Colonic mucosa (tissue), 4 donors: ENCODE results near the gene GJA5. TPM values are rescaled to one million over a fixed set of nuclear protein-coding genes. Genes with fewer than 3 reads are reported as not detected.

ENCODE experiments used
- DNase-seq: peaks from one replicate; pipeline ENCODE4 v3.0.0-alpha.2; 2020
- H3K27ac ChIP-seq: fragments of 200-600 bp; one replicate; pipeline ENCODE4 v1.8.0; 2021
- H3K27me3 ChIP-seq: fragments of 200-600 bp; one replicate; pipeline ENCODE4 v1.8.0; 2021
- H3K36me3 ChIP-seq: fragments of 200-600 bp; one replicate; pipeline ENCODE4 v1.8.0; 2021
- H3K4me1 ChIP-seq: fragments of 200-600 bp; one replicate; pipeline ENCODE4 v1.8.0; 2021; ENCODE audit warnings: mild to moderate bottlenecking
- H3K4me3 ChIP-seq: fragments of 200-600 bp; one replicate; pipeline ENCODE4 v1.8.0; 2021
- H3K9ac ChIP-seq, 2 donors: one replicate each; pipeline ENCODE4 v1.7.0; 2013; ENCODE audit warnings: control low read depth in 2 of 2, low read depth in 2 of 2, low read length in 2 of 2
- H3K9me3 ChIP-seq: fragments of 200-600 bp; one replicate; pipeline ENCODE4 v1.8.0; 2021
- intact Hi-C: fragments of 100-400 bp; cut with DNase I; formaldehyde crosslinking; loops from one replicate; pipeline ENCODE4 v1.14.1; 2022
- total RNA-seq, 2 donors: library from RNA; stranded (reverse); fragmentation: NEBNext Ultra II Directional in 1 of 2; extraction: Animal tissue kit (Norgen Biotek cat#: 25700) in 1 of 2; gene quantifications; one replicate each; pipeline ENCODE4 v1.2.1, GENCODE V29; 2021
- TF ChIP-seq, protein P1 (sequence below): fragments of 200-600 bp; IDR thresholded peaks from one replicate; pipeline ENCODE4 v1.8.0; 2022; ENCODE audit warnings: antibody characterized with exemption, mild to moderate bottlenecking
- donor health status: healthy.
- donor health status: DM: no; HTN: no; CAD: no.
- donor health status: DM: no; HTN: no; CAD: no.

The GJA5 gene
- total RNA-seq, 2 donors from 2014 or later = 1.1 to 4.8 TPM

DNA sequence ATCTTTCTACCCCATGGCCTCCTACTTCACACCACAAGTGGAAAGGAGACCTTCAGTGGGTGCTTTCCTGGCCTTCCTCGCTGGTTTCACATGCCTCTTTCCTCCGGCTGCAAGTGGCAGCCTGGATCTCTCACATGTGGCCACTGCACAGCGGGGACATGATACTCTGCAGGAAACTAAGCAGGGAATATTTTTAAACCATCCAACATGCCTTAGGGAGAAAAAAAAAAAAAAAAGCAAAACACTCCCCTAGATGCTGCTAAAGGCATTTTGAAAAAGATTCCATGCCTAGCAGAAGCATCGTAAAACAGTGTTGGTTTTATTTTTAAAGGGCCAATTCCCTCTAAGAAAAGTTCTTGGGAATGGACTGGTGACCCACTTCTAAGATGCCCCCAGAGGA lies 12.2 kb upstream of the GJA5 start:
- Histone ChIP-seq H3K27me3 (no peaks in the 10 kb centered on the region), H3K4me3 (no peak overlapping the region)

DNA sequence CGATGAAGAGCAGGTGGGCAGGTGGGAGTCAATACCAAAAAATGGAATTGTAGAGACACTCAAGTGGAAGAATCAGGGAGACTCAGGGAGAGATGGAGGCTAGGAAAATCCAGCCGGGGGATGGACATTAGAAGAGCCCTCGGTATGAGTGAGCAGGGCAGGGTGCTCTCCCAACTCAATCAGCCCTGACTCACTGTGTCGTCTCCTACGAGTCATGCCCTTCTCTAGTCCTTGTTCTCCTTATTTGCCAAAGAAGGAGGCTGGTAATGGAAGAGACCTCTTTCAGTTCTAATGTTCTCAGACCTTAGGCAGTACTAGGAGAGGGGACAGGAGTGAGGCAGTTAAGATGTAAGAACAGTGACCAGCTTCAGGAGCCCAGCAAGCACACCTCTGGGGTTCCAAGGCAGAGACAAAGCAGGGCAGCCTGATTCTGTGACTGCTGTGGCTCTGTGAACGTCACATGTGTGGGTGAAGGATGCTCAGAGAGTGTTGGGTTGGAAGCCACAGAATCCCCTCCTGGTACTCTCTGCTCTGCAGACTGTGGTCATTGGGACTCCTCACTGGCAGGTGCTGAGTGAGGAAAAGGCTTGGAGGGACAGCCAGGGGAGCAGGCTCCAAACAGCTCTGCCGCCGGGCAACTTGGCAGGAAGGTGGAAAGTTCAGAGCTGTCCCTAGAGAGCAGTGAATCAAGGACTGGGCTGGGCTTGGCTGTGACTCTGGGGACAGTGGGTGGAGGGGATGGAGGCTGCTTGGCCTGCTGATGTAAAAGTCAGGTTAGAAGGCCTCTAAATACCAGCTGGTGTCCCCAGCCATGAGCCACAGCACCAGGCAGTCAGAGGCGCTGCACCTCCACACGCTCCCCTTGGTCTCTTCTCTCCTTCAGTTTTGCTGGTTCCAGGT lies 11.1 kb upstream of the GJA5 start:
- Histone ChIP-seq H3K27me3 (no peaks in the 10 kb centered on the region), H3K9me3 (no peaks in the 10 kb centered on the region), H3K4me3 (no peak overlapping the region), H3K27ac (no peak overlapping the region), H3K9ac (no peak overlapping the region), H3K4me1 (no peaks in the 10 kb centered on the region), H3K36me3 (no peaks in the 10 kb centered on the region)
- intact Hi-C loops = no loop called here
- DNase-seq = no peak
- TF ChIP-seq, protein P1, sequence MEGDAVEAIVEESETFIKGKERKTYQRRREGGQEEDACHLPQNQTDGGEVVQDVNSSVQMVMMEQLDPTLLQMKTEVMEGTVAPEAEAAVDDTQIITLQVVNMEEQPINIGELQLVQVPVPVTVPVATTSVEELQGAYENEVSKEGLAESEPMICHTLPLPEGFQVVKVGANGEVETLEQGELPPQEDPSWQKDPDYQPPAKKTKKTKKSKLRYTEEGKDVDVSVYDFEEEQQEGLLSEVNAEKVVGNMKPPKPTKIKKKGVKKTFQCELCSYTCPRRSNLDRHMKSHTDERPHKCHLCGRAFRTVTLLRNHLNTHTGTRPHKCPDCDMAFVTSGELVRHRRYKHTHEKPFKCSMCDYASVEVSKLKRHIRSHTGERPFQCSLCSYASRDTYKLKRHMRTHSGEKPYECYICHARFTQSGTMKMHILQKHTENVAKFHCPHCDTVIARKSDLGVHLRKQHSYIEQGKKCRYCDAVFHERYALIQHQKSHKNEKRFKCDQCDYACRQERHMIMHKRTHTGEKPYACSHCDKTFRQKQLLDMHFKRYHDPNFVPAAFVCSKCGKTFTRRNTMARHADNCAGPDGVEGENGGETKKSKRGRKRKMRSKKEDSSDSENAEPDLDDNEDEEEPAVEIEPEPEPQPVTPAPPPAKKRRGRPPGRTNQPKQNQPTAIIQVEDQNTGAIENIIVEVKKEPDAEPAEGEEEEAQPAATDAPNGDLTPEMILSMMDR = no peak

More for the DNA sequence above, 12.2 kb upstream of the GJA5 start:
- TF ChIP-seq, protein P1 = no peak
- Histone ChIP-seq H3K9ac (no peak overlapping the region), H3K27ac (no peak overlapping the region), H3K36me3 (no peaks in the 10 kb centered on the region), H3K9me3 (no peaks in the 10 kb centered on the region), H3K4me1 (no peaks in the 10 kb centered on the region)
- no peak for DNase-seq
- intact Hi-C loops = no loop called here

DNA sequence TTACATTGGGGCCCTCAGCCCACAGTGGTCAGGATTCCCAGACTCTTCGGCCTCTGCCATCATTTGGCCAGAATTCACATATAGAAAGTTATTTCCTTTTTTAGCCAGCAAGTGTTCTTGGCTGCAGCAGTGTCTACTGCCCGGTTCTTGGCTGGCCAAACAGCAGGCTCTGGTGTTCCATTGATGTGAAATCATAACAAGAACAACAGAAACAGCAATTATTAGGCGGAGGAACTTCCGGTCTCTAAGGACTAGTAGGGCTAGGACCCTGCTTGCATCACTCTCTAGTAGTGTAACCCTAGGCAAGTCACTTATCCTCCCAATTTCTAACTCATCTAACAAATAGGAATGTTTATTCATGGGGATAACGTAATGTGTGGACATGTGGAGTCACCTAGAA lies 8.7 kb upstream of the GJA5 start:
- Histone ChIP-seq H3K4me1 (no peaks in the 10 kb centered on the region), H3K27ac (no peak overlapping the region), H3K27me3 (no peaks in the 10 kb centered on the region), H3K4me3 (no peak overlapping the region), H3K36me3 (no peaks in the 10 kb centered on the region), H3K9ac (no peak overlapping the region), H3K9me3 (no peaks in the 10 kb centered on the region)
- intact Hi-C loops = no loop called here
- no peak for DNase-seq
- TF ChIP-seq, protein P1 = no peak

DNA sequence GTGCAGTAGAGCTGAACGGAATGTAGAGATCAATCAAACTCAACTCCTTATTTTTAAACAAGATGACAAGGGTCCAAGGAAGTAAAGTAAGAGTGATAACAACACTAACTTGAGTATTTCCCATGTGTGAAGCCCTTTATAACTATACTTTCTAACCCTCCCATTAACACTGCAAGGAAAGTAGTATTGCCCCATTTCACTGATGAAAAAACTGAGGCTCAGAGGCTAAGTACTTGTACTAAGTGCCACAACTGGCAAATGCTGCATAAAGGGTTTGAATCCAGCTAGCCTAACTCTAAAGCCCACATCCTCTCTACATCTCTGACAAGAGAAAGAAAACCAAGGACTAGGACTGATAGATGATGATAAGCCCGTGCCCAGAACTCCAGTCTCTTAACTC lies 8.2 kb upstream of the GJA5 start:
- no peak overlapping the region for H3K4me3 ChIP-seq
- H3K9me3 ChIP-seq = no peaks in the 10 kb centered on the region
- no peaks in the 10 kb centered on the region for H3K36me3 ChIP-seq
- intact Hi-C loops = no loop called here
- H3K9ac ChIP-seq = no peak overlapping the region
- no peaks in the 10 kb centered on the region for H3K4me1 ChIP-seq
- H3K27ac ChIP-seq = no peak overlapping the region
- DNase-seq = no peak
- TF ChIP-seq, protein P1 = no peak
- no peaks in the 10 kb centered on the region for H3K27me3 ChIP-seq

DNA sequence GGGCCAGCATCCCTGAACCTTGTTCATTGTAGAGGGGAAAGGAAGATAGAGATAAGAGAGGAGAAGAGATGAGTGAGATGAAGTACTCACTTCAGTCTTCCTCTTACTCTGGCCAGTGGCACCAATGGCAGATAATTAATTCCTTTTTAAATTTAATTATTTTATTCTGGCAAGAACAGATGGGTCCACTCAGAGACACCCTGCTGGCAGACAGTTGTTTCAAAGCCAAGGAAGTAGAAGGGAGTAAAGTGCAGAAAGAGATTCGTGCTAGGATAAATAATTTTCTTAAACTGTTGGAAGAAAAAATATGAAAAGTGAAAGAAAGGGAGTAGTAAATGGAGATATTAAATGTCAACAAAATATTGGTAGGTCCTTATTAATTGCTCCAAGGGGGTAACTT lies 7.7 kb upstream of the GJA5 start:
- H3K4me1 ChIP-seq = no peaks in the 10 kb centered on the region
- no peaks in the 10 kb centered on the region for H3K27me3 ChIP-seq
- H3K9me3 ChIP-seq = no peaks in the 10 kb centered on the region
- H3K36me3 ChIP-seq = no peaks in the 10 kb centered on the region
- DNase-seq = no peak
- intact Hi-C loops = no loop called here
- H3K4me3 ChIP-seq = no peak overlapping the region
- no peak overlapping the region for H3K27ac ChIP-seq
- TF ChIP-seq, protein P1 = no peak
- no peak overlapping the region for H3K9ac ChIP-seq
